HG03460 (cell line): ENCODE results near the gene LDHAL6B.

Source experiments
- ATAC-seq: cut with Tn5 transposase; IDR thresholded peaks from one replicate; pipeline ENCODE4 v1.9.1; 2021; ENCODE audit not compliant: unreplicated experiment

LDHAL6B gene

DNA sequence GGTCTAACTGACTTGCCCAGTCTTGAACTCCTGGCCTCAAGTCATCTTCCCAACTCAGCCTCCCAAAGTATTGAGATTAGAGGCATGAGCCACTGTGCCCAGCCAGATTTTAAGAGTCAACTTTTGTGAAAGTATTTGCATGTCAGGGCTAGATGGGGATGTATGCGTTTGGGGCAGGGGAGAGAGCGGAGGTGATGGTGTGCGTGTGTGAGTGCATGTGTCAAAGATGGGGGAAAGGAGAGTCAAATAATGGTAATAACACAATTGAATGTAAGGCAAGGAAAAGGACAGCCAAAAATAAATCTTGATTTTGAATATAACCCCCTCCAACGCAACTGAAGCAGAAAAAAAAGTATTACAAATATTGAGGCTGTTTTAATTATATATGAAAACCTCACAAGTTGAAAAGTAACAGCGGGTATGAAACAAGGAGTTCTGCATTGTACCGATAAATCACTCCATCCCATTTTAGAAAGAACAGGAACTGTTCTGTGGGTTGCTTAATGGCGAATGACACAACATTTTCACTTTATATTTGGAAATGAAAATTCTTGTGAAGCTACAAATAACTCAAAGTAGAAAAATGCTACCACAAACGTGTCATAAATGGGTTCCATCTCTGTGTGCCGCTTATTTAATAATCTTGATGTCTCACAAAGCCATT is 29.9 kb upstream of the LDHAL6B start:
- ATAC-seq, result no peak

DNA sequence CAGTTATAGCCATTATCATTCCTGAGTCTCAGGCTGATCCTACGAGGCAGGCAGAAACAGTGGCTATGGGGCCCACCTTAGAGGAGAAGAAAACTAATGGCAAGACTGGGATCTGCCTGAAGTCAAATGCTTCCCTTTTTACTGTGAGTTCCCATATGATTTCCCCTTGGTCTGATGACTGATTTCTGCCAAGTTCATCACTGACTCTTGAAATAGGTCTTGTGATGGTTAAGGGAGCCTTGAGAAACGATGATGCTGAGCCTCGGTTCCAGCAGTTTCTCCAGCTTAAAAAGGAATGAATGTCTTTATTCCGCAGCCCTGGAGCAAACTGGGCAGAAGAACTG is 29.4 kb upstream of the LDHAL6B start:
- no peak for ATAC-seq

DNA sequence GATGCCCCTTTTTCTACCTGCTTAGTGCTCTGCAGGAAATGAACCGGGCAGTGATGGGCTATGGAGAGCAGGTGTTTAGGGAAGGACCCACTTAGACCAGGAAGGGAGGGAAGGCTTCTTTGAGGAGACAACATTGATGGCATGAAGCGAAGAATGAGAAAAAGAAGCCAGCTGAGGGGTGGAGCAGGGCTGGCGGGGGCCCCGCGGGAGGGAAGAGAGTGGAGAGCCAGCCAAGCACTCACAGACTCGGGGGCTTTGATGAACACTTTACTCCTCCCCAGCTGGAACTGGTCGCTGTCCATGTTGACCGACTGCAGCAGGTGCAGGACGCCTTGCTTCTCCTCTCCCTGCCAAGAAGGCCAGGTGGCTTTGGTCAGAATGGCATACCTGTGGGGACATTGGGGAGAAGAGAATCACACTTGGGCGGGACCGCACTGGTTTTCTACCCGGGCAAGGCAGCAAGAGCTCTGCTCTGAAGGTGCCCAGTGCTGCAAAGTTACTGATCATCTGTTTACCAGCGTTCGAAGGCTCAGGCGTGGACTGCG is 28.4 kb upstream of the LDHAL6B start:
- no peak for ATAC-seq

DNA sequence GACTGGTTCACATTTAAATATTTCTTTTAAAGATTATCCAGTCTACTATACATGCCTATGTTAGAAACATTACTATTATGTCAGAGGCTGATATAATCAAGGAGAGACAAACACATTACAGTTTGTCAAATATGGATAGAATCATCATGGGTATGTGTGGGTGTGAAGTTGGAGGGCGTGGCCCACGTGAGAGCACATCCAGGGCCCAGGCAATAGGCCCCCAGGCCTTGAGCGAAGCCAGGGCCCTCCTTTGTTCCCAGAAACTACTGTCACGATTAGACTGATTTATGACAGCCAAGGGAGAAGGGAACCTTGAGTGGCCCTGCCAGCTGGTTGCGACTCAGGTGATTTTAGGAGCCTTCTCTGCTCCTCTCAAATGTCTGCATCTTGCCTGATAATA is 26.9 kb upstream of the LDHAL6B start:
- ATAC-seq, result no peak

DNA sequence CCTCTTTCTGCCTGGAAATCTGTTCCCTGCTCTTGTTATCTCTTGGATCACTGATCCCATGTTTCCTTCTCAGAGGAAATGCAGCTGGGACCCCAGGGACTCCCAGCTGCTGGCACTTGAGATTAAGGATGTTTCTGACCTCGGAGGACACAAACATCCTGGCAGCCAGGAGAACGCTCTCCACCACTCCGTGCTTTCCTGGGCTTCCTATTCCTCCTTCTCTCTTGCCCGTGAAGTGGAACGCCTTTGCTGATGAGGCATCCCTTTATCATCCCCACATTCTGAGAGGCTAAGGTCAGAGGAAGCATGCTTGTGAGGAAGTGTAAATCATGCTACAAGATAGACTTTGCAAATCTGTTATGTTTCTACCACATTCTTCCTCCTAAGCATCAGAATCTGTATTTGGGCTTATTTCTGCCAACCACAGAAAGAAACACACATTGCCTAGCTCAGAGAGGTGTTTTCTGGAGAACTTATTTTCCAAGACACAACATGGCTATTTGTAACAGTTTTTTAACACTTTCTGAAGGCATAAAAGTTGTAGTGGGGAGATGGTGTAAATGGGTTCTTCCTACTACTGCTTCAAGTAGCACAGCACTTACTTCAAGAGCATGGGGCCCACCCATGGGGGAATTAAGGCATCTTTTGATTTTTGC is 25.6 kb upstream of the LDHAL6B start:
- no peak for ATAC-seq

DNA sequence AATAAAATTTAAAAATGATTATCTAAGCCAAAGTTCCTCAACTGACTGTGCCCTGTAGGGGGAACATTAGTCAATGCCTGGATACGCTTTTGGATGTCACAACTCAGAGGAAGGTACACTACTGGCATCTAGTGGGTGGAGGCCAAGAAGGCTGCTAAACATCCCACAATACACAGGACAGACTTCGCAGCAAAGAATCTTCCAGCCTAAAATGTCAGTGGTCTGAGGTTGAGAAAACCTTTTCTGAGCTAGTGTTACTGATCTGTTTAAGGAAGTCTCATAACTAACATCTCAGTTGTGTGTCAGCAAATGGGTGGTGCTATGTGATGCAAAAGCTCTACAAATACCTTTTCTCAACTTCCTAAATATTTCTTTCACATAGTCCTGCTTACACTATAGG is 20.9 kb upstream of the LDHAL6B start:
- no peak for ATAC-seq

DNA sequence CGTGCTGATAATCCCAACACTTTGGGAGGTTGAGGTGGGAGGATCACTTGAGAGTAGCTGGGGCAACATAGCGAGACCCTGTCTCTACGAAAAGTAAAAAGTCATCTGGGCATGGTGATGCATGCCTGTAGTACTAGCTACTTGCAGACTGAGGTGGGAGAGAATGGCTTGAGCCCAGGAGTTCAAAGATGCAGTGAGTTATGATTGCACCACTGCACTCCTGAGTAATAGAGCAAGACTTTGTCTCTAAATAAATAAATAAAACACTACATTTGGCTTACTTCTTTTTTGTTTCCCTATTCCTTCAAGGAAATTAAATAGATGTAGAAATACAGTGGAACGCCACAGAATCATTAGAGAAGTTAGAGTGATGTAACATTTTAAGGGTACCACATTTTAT is 20.1 kb upstream of the LDHAL6B start:
- no peak for ATAC-seq

DNA sequence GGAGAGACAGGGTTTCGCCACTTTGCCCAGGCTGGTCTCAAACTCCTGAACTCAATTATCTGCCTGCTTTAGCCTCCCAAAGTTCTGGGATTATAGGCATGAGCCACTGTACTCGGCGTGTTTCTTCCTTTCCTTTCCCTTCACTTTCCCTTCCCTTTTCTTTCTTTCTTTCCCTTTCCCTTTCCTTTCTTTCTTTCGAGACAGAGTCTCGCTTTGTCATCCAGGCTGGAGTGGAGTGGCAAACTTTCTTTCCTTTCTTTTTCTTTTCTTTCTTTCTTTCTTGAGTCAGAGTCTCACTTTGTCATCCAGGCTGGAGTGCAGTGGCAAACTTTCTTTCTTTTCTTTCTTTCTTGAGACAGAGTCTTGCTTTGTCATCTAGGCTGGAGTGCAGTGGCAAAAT is 17.4 kb upstream of the LDHAL6B start:
- ATAC-seq, result no peak

DNA sequence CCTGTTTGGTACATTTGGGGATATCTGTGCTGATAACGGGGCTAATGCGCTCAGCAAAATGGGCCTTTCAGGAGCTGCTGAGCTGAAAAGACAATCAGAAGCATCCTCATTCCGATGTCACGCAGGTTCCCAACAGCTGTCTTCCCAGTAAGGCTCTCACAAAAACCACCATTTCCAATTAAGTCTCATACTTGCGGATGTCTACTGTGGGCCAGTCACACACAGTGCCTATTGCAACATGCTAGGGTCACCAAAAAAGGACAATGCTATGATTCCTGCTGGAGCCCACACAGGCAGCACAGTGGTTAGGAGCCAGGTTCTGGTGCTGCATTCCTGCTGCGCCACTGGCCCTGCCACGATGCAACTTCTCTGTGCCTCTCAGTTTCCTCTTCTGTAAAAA is 16.4 kb upstream of the LDHAL6B start:
- ATAC-seq, result no peak

DNA sequence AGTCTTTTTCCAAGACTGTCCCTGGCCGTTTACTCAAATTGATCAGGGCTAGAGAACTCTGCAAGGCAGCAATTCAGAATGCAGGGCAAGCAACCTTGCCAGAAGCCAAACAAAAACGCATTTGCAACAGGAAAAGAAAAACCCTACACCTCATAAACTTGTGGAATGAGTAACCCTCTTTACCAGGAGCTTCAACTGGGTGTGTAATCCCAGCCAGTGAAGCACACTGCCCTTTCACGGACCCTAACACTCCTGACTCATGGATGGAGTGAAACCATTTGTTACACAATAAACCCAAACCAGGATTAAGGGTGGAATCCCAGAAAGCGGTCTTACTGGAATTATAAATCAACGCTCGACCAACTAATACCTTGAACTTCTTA is 14.8 kb upstream of the LDHAL6B start:
- ATAC-seq, result no peak

DNA sequence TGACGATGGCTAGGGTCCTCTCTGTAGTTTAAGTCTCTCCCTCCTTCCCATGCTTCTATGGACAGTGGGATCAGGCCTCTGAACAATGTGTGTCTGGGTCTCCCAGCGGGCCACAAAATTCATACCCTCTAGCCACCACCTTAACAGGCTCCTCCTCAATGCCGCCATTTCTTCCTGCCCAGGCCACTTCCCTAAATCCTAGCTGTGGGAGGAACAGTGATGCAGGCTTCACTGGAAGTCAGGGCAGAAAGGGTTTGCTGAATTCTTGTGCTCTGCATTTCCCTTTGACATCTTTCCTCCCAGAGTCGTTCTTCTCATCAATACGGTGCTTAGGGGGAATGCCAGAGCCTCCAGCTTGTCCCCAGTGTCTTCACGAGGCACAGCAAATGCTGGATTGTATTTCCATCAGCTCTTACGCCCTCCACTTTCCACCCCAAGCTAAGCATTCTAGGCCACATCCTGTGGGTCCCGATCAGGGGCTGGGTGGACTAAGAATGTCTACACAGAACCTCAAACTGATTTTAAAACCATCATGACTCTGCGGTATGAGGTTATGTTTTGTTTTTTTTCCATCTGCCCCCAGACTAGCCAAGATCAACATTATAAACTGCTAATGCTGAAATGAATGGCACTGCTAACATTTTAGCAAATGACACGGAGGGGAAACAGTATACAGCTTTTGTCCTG is 11.9 kb upstream of the LDHAL6B start:
- ATAC-seq, result no peak

DNA sequence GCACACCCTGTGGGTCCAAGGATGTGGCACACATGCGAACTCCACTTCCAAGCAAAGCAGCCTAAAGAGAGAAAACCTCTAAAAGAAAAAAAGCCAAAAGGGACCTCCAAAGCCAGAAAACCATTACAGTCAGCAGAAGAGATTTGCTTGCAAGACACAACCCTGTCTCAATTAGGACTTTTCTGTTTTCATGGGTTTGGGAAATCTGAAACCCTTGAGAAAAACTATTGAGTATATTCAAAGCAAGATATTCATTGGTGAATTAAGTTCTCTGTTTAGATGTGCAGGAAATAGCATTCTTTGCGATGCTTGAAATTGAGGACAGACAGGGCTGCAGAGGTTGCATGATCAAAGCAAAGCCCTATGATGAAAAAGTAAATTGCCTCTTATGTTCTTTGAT is 10.2 kb upstream of the LDHAL6B start:
- no peak for ATAC-seq

DNA sequence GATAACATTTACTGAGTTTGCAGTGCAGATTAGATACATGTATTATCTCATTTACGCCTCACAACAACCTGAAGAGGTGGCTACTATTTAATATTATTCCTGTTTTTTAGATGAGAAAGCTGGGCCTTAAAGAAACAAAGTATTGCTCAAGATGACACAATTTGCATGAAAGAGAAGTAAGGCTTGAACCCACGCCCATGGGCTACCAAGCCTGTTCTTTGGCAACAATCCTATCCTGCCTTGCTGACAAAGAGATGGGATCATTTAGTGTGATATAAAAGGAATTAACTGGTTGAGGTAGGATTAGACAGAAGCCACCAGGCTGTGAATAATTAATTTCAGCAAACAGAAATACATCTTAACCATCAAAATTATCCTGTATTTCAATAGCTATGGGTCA is 9.2 kb upstream of the LDHAL6B start:
- no peak for ATAC-seq

DNA sequence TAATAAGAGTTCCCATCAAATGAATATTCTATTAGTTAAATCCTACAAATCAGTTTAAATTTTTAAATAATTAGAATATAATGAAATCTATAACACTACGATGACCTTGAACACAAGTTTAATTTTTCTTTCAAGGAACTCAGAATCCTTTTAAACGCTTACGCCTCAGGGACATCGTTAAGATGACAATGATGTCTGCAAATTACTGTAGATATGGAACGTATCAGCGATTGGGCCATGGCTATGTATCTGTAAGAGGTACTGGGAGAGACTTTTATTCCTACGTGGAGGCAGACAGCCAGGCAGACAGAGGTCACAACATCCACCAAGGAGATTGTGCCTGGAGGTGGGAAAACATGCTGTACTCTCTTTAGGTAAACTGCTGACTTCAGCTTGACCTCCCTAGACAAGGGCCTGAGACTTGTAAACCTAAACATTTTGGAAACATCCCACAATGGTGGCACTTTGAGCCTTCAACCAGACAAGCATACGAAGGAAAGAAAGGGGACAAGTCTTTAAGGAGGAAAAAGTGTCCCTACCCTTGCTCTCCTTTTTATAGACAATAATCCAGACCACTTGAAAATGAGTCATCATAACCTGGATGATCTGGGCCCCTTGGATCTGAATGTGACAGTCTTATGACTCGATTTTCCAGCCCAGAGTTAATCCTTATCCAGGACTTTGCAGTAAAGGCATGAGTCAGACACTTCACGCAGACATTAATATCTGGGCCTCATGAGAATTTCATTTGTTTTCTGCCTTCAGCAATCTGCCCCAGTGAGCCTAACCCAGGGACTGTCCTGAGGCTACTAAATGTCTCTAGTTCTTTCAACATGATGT is 6.8 kb upstream of the LDHAL6B start:
- no peak for ATAC-seq

DNA sequence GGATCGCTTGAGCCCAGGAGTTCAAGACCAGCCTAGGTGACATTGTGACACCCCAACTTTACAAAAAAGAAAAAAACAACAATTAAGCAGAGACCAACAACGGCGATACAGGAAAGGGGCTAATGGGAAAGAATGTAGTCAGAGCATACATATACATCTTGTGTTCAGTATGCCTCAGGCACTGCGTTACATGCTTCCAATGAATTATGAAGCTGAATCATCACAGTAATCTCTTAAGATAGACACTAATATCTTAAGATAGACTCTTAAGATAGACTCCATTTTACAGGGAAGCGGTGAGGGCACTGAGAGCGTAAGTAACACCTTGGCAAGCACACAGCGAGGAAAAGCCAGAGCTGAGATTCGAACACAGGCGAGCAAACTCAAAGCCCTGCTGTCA is 6.1 kb upstream of the LDHAL6B start:
- no peak for ATAC-seq

DNA sequence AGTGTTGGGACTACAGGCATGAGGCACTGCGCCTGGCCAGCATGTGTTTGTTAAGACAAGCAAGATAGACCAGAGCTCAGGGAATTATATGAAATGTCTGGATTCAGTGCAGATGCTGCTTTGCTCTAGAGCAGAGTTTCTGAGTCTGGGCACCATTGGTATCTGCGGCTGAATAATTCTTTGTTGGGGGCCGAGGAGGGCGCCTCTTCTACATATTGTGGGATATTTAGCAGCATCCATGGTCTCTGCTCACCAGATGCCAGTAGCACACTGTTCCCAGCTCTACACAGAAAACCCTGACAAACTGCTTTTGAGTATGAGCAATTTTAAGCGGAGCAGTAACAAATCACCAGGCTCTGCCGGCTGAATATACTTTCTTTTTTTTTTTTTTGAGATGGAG is 3.6 kb upstream of the LDHAL6B start:
- no peak for ATAC-seq

DNA sequence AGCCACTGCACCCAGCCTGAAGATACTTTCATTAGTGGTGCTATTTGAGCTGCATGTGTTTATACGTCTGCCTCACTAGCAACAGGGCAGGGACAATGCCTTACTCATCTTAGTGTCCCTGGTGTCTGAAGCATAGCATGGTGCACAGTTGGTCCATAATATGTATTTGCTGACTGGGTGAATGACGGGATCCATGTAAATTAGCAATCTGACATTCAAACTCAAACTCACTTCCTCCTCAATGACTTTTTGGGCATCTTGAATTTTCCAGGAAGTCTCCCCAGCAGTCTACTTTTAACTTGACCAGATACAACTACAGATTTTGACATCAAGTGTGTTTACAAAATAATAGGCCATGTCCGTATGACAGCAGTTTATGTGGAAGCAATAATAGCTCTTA is 3.0 kb upstream of the LDHAL6B start:
- no peak for ATAC-seq

DNA sequence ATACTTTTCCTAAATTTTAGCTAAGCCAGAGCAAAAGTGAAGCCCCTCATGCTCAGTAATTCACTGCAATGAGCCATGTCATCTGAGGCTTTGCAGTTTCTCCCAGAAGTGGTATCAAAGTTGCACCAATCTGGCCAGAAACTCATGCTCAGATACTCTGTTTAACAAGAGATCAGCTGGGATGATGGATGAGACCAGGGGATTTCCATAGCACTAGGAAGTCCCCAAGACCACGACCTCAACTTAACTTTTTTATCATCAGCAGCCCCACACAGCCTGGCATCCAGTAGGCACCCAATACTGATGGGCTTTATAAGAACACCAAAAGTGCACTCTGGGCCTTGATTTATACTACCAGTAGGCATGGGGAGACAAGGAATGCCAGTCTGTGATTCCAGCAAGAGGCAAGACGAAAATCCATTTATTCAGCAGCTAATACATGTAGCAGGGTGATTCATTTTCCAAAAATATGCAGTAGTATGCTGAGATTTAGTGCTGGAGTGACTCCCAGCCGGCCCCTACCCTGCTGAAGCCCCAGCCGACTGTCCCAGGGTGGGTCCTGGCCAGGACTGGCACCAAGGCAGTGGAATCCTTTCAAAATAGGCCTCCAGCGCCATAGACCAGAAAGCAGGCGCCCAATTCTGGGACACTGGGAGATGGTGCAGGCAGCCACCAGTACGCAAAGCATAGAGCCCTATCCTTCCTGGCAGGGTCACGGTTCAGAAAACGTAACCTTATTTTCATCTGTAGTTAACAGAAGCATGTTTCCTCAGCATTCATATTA is 612 bp upstream of the LDHAL6B start:
- ATAC-seq, result no peak

DNA sequence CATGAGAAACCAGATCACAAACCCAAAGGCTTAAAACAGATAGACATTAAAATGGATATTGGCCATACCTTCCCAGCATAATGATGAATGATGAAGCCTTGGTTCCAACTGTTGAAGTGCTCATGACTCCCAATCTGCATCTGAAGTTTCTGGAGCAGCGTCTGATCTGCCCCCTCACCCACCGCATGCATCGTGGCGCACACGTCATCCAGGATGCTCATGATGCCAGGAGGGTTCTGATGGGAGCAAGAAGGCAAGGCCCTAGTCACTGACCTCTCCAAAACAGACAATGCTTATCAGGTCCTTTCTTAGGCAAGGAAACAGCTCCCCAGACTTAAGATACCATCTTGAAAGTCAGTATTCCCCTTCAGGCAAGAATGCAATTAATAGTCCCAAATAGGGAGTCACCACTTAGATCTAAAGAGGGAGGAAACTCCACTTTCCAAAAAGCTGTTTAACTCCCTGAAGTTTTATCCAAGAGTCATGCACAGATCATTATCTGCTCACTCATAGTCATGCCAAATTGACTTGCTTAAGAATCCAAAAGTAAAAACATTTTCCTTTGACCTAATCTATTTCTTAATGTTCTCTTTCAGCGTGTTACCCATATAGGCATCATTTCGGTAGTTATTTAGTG is 2.1 kb downstream of the LDHAL6B start:
- ATAC-seq, result no peak

DNA sequence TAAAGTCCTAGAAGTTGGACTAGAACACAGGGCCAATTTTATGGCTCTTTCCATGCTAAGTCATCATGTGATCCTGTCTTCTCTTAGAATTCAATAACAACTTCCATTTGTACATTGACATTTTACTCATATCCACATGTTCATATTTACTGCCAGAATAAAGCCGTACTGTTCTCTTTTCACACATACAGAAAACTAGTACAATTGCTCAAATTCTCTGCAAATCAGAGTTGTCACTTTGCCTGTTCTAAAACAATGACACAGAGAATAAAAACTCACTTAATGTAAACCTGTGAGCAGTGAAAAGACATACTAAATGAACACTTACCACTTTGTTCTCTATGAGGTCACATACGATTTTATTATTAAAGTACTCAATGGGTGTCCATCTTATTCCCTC is 3.5 kb downstream of the LDHAL6B start:
- ATAC-seq, result no peak
